K562 (cell line): ENCODE measurements around the gene PCSK6. TPM values are rescaled to one million over a fixed set of nuclear protein-coding genes. Genes with fewer than 3 reads are reported as not detected.

Experiments used
- ATAC-seq: fragments of 200-7000 bp; cut with Tn5 transposase; 3 replicates; pipeline ENCODE4 v1.9.1; 2020; ENCODE audit warnings: moderate library complexity
- BruUV-seq: library from RNA; stranded (reverse); fragments of 400-500 nt; replicated peaks from 2 replicates; lab custom pipeline; 2021; lab: Mats Ljungman, UMichigan
- CTCF ChIA-PET: fragments of 300-600 bp; formaldehyde crosslinking; extraction: SDS; loops from one replicate; lab custom pipeline; 2021; ENCODE audit warnings: low intra/inter-chr PET ratio; lab: Yijun Ruan, JAX
- POLR2A ChIA-PET: fragments of 300-600, 350-650 bp; sonication (Branson Sonifier 250); formaldehyde crosslinking; extraction: SDS; loops from one replicate; lab custom pipeline; 2021; ENCODE audit warnings: antibody characterized with exemption, inconsistent platforms; lab: Yijun Ruan, JAX
- DNase-seq, 4 experiments: peaks; one replicate each; pipeline versions ENCODE4 v3.0.0 to v3.0.0-alpha.2; 2011 to 2018; ENCODE audit warnings: low spot score in 3 of 4, mixed read lengths in 3 of 4; ENCODE audit errors: extremely low read depth in 1 of 4
- FAIRE-seq: peaks from 2 replicates; lab custom pipeline; 2011; peaks lifted over from hg19 to GRCh38; lab: Jason Lieb, UNC
- H2AFZ ChIP-seq: 2 replicates; pipeline ENCODE4 v1.6.0; 2011; ENCODE audit warnings: low read depth, low read length, control low read depth, inconsistent platforms
- H3K27ac ChIP-seq: fragments of 200-600 bp; 3 replicates; pipeline ENCODE4 v1.8.0; 2011; ENCODE audit warnings: low read depth, mild to moderate bottlenecking, control low read depth, inconsistent platforms, low read length, moderate library complexity, mixed read lengths; ENCODE audit errors: extremely low read depth
- H3K27me3 ChIP-seq, 2 experiments: fragments of 300-600 bp in 1 of 2; 2 replicates in 1 of 2; 3 replicates in 1 of 2; pipeline versions ENCODE4 v1.6.0 to v1.8.0; 2011; ENCODE audit warnings: inconsistent platforms in 2 of 2, low read length in 2 of 2, mild to moderate bottlenecking in 1 of 2, mixed read lengths in 1 of 2, moderate library complexity in 1 of 2; ENCODE audit not compliant: control insufficient read depth in 2 of 2, insufficient read depth in 2 of 2
- H3K36me3 ChIP-seq: fragments of 300-600 bp; 3 replicates; pipeline ENCODE4 v1.8.0; 2011; ENCODE audit warnings: mild to moderate bottlenecking, low read length, inconsistent platforms; ENCODE audit not compliant: control insufficient read depth, insufficient read depth
- H3K4me1 ChIP-seq, 2 experiments: fragments of 200-600 bp in 1 of 2; replicated peaks in 1 of 2; 2 replicates in 1 of 2; 3 replicates in 1 of 2; pipeline versions ENCODE4 v1.5.1 to v1.8.0; 2011; ENCODE audit warnings: inconsistent platforms in 2 of 2, low read length in 2 of 2, mild to moderate bottlenecking in 1 of 2, mixed read lengths in 1 of 2, moderate library complexity in 1 of 2; ENCODE audit not compliant: control insufficient read depth in 2 of 2, insufficient read depth in 2 of 2
- H3K4me2 ChIP-seq: 2 replicates; pipeline ENCODE4 v1.6.1; 2011; ENCODE audit warnings: low read length, control low read depth, inconsistent platforms, mixed read lengths; ENCODE audit not compliant: insufficient read depth
- H3K4me3 ChIP-seq: fragments of 200-600 bp; sonication (generic), shearing (Covaris generic); 2 replicates; pipeline ENCODE4 v1.5.1; 2016; ENCODE audit warnings: control low read depth, inconsistent platforms
- H3K79me2 ChIP-seq: fragments of 200-600 bp; 3 replicates; pipeline ENCODE4 v1.8.0; 2011; ENCODE audit warnings: low read length, inconsistent platforms; ENCODE audit not compliant: control insufficient read depth, insufficient read depth
- H3K9ac ChIP-seq, 2 experiments: 2 replicates each; pipeline versions ENCODE4 v1.6.0 to v1.6.1; 2011; ENCODE audit warnings: low read depth in 2 of 2, low read length in 2 of 2, control low read depth in 1 of 2, inconsistent platforms in 1 of 2, mild to moderate bottlenecking in 1 of 2, mixed read lengths in 1 of 2; ENCODE audit not compliant: insufficient read depth in 1 of 2
- H3K9me1 ChIP-seq: one replicate; pipeline ENCODE4 v1.6.0; 2011; ENCODE audit warnings: inconsistent platforms, mild to moderate bottlenecking, low read length, moderate library complexity; ENCODE audit not compliant: control insufficient read depth, insufficient read depth
- H3K9me3 ChIP-seq: replicated peaks from 2 replicates; pipeline ENCODE4 v1.5.1; 2011; ENCODE audit warnings: low read depth, low read length, inconsistent platforms; ENCODE audit not compliant: control insufficient read depth, insufficient read depth
- H4K20me1 ChIP-seq: replicated peaks from 2 replicates; pipeline ENCODE4 v1.6.1; 2011; ENCODE audit warnings: low read length, inconsistent platforms, mixed read lengths; ENCODE audit not compliant: control insufficient read depth, insufficient read depth
- CEBPG ChIP-seq, 3 experiments: fragments of 200-800 bp in 1 of 3; sonication (Bioruptor generic) in 1 of 3; sonication (generic) in 1 of 3; formaldehyde crosslinking in 1 of 3; IDR thresholded peaks in 2 of 3; conservative IDR thresholded peaks in 1 of 3; 2 replicates each; pipeline versions ENCODE4 v1.6.1 to v1.8.0; 2016 to 2022; ENCODE audit warnings: missing compliant biosample characterization in 2 of 3, missing genetic modification characterization in 2 of 3, mild to moderate bottlenecking in 1 of 3, missing genetic modification reagents in 1 of 3
- FOXK1 ChIP-seq: sonication (generic); formaldehyde crosslinking; IDR thresholded peaks from 2 replicates; pipeline ENCODE4 v1.8.0; 2022; ENCODE audit warnings: missing genetic modification reagents, mild to moderate bottlenecking, borderline replicate concordance
- WGBS: fragments of 100-300 bp; shearing (Covaris generic); methylation state at CpG from one replicate; pipeline ENCODE4 v1.1.6; 2016; ENCODE audit warnings: low coverage, mixed read lengths; ENCODE audit not compliant: insufficient coverage; ENCODE audit errors: missing lambda C conversion rate; 5-methylcytosine and 5-hydroxymethylcytosine counted together
- in situ Hi-C: fragments of 300-500 bp; cut with MboI; formaldehyde crosslinking; loops from 4 replicates; pipeline ENCODE4 v1.15.0; 2018; ENCODE audit warnings: inconsistent platforms, mixed read lengths
- intact Hi-C: fragments of 100-400 bp; cut with micrococcal nuclease; formaldehyde crosslinking; loops from 2 replicates; pipeline ENCODE4 v1.14.2; 2022
- polyA plus RNA-seq, 8 experiments: library from polyadenylated mRNA; depleted of rRNA in 4 of 8; stranded (reverse) in 5 of 8; unstranded in 3 of 8; fragments of >200 nt; fragmentation: Nextera tagmentation in 2 of 8; fragmentation: Illumina TruSeq in 1 of 8; extraction: Ambion mirVana in 2 of 8; extraction: Trizol in 1 of 8; gene quantifications; 2 replicates each; pipeline versions ENCODE4 v1.2.1 to v1.2.3, GENCODE V29; 2011 to 2014; ENCODE audit warnings: inconsistent platforms in 1 of 8, missing spikeins in 1 of 8
- total RNA-seq, 7 experiments: library from RNA; depleted of rRNA in 6 of 7; stranded (reverse); fragments of >200 nt in 6 of 7; fragmentation: Illumina TruSeq in 2 of 7; extraction: Trizol in 2 of 7; gene quantifications; 2 replicates each; pipeline versions ENCODE4 v1.2.1 to v1.2.3, GENCODE V29; 2011 to 2021; ENCODE audit warnings: low replicate concordance in 1 of 7

The PCSK6 gene
- total and polyA plus RNA-seq, 9 of the 15 experiments (the other 6 are each of a cell fraction or from before 2014, with no cell fraction given): 2.2 to 32.6 (median 14.5) TPM

- Histone ChIP-seq H3K36me3 (peaks cover 16% of the 10 kb centered on the region; the same call in 2 of the 3 replicates), H3K9me1 (no peaks in the 10 kb centered on the region)
- TF ChIP-seq CEBPG (CRISPR knock-in tag; IDR thresholded peaks at IDR 0.05) (no peak), CEBPG (tag; conservative IDR thresholded peaks at IDR 0.05 in 1 of 2, IDR thresholded peaks at IDR 0.05 in 1 of 2) (peak in 1 of 2 experiments; percentile 67; a peak in 2 of 4 replicates), FOXK1 (no peak)
- TF ChIP-seq, all 486 proteins: peak for 1
- 40% methylated on average over 8 of the region's 8 CpGs for WGBS
- no peak overlapping the region for H3K27ac ChIP-seq
- DNase-seq: no peak
- ChIA-PET CTCF (no interaction called here), POLR2A (interaction anchor here (0.6 kb wide), 2 partner anchors 12 to 201 kb away, joined by 3 to 4 read pairs; no protein-coding TSS in a partner anchor)
- peaks cover 0 to 3% of the 10 kb centered on the region in 2 experiments; a peak in 2 of 5 replicates for H3K4me1 ChIP-seq
- no peak for ATAC-seq
- no peak overlapping the region for H3K9ac ChIP-seq
- no peaks in the 10 kb centered on the region; the same call in 1 of the 2 replicates for H4K20me1 ChIP-seq
- in situ Hi-C loops: no loop called here
- no TSS peak for BruUV-seq
- no peaks in the 10 kb centered on the region for H3K9me3 ChIP-seq
- H2AFZ ChIP-seq: no peak overlapping the region
- H3K4me2 ChIP-seq: no peak overlapping the region
- no peak overlapping the region for H3K4me3 ChIP-seq
- intact Hi-C loops: loop anchor here (10.0 kb wide), 1 partner anchor 205 kb away; no protein-coding TSS in a partner anchor
- no peak for FAIRE-seq
- no peaks in the 10 kb centered on the region for H3K79me2 ChIP-seq
- H3K27me3 ChIP-seq: peaks cover 0 to 4% of the 10 kb centered on the region in 2 experiments; a peak in 2 of 5 replicates
Observed at GRCh38 chr15:101439285-101439919, 50.1 kb downstream of the PCSK6 start.
